NT2/D1 (cell line): Measurements from ENCODE around the gene COQ10A.

Source experiments
- SUZ12 ChIP-seq: IDR thresholded peaks from 2 replicates; pipeline ENCODE4 v1.6.1; 2011; ENCODE audit not compliant: insufficient read length, insufficient read depth; ENCODE audit errors: extremely low read depth
- YY1 ChIP-seq: IDR thresholded peaks from 2 replicates; pipeline ENCODE4 v1.6.1; 2011; ENCODE audit not compliant: insufficient read length, insufficient read depth

DNA sequence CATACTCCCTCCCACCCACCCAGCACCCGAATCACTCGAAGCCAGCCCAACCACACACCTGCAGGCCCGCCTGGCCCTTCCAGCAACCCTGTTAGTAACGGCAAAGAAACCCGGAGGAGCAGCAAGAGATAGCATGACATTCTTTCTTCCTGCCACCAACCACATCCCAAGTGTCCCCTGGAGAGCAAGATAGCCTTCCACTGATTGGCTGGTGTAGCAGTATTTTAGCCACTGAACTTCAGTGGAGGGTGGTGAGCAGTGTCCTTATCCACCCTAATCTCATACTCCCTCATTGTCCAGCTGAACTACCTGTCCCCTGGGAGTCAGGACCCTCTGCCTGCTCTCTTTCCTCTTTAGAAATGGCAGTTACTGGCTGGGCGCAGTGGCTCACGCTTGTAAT, 37.7 kb upstream of the COQ10A start:
- TF ChIP-seq YY1 (no peak), SUZ12 (no peak)
